ENCODE data around the gene CD8A.
"Not testable (repeated sequence)": the region's sequence is repeated elsewhere in the genome, so short reads cannot be mapped to it uniquely, and the experiment has no call there.

Gene CD8A

GRCh38 chr2:86790676-86791572, at the start of gene CD8A:
TSS of gene CD8A (minus strand) at chr2:86790913. CDS start at chr2:86790825, 88 bp downstream.
- no peak for DNase-seq (ENCODE audit: low read depth)

- DNase-seq (ENCODE audit: low read depth), result not testable (repeated sequence)
These were observed 49.3 kb upstream of the CD8A start for GRCh38 chr2:86839871-86840548.

GRCh38 chr2:86839455-86839854, 48.7 kb upstream of the CD8A start:
- not testable (repeated sequence) for DNase-seq (ENCODE audit: low read depth)

- DNase-seq (ENCODE audit: low read depth), result not testable (repeated sequence)
These were observed 47.0 kb upstream of the CD8A start for GRCh38 chr2:86837714-86838113.

GRCh38 chr2:86836915-86837695, 46.4 kb upstream of the CD8A start:
- DNase-seq (ENCODE audit: low read depth), result not testable (repeated sequence)

- DNase-seq (ENCODE audit: low read depth), result not testable (repeated sequence)
These were observed 44.8 kb upstream of the CD8A start for GRCh38 chr2:86835548-86835889.

GRCh38 chr2:86833315-86833714, 42.6 kb upstream of the CD8A start:
- DNase-seq (ENCODE audit: low read depth), result no peak

- DNase-seq (ENCODE audit: low read depth), result no peak
These were observed 41.8 kb upstream of the CD8A start for GRCh38 chr2:86832334-86833096.

GRCh38 chr2:86831537-86831936, 40.8 kb upstream of the CD8A start:
- DNase-seq (ENCODE audit: low read depth), result no peak

GRCh38 chr2:86826951-86827350, 36.2 kb upstream of the CD8A start:
- DNase-seq (ENCODE audit: low read depth), result no peak

- no peak for DNase-seq (ENCODE audit: low read depth)
These were observed 35.1 kb upstream of the CD8A start for GRCh38 chr2:86825693-86826381.

- DNase-seq (ENCODE audit: low read depth), result no peak
These were observed 34.5 kb upstream of the CD8A start for GRCh38 chr2:86825036-86825692.

- no peak for DNase-seq (ENCODE audit: low read depth)
These were observed 32.1 kb upstream of the CD8A start for GRCh38 chr2:86822668-86823345.

- no peak for DNase-seq (ENCODE audit: low read depth)
These were observed 31.1 kb upstream of the CD8A start for GRCh38 chr2:86821842-86822241.

- DNase-seq (ENCODE audit: low read depth), result no peak
These were observed 30.6 kb upstream of the CD8A start for GRCh38 chr2:86821306-86821705.

- no peak for DNase-seq (ENCODE audit: low read depth)
These were observed 28.2 kb upstream of the CD8A start for GRCh38 chr2:86818957-86819356.

GRCh38 chr2:86818114-86818801, 27.5 kb upstream of the CD8A start:
- DNase-seq (ENCODE audit: low read depth), result no peak

GRCh38 chr2:86815611-86816010, 24.9 kb upstream of the CD8A start:
- no peak for DNase-seq (ENCODE audit: low read depth)

- no peak for DNase-seq (ENCODE audit: low read depth)
These were observed 18.9 kb upstream of the CD8A start for GRCh38 chr2:86809481-86810121.

All from stimulated activated CD8-positive, alpha-beta memory T cell treated with anti-CD3 and anti-CD28 coated beads, Interleukin-15, amount 100 ng/mL, for 24 hours (primary cell).